ENCODE results near the gene PWWP2A. TPM values are rescaled to one million over a fixed set of nuclear protein-coding genes. Genes with fewer than 3 reads are reported as not detected.
A peak's percentile ranks its signal among the peaks of the same experiment; 100 is the strongest.
"Not testable (repeated sequence)": the region's sequence is repeated elsewhere in the genome, so short reads cannot be mapped to it uniquely, and the experiment has no call there.

Gene PWWP2A, protein sequence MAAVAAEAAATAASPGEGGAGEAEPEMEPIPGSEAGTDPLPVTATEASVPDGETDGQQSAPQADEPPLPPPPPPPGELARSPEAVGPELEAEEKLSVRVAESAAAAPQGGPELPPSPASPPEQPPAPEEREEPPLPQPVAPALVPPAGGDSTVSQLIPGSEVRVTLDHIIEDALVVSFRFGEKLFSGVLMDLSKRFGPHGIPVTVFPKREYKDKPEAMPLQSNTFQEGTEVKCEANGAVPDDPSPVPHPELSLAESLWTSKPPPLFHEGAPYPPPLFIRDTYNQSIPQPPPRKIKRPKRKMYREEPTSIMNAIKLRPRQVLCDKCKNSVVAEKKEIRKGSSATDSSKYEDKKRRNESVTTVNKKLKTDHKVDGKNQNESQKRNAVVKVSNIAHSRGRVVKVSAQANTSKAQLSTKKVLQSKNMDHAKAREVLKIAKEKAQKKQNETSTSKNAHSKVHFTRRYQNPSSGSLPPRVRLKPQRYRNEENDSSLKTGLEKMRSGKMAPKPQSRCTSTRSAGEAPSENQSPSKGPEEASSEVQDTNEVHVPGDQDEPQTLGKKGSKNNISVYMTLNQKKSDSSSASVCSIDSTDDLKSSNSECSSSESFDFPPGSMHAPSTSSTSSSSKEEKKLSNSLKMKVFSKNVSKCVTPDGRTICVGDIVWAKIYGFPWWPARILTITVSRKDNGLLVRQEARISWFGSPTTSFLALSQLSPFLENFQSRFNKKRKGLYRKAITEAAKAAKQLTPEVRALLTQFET
- total RNA-seq, result 10 to 100 TPM; 21.0 to 24.1 TPM

DNA sequence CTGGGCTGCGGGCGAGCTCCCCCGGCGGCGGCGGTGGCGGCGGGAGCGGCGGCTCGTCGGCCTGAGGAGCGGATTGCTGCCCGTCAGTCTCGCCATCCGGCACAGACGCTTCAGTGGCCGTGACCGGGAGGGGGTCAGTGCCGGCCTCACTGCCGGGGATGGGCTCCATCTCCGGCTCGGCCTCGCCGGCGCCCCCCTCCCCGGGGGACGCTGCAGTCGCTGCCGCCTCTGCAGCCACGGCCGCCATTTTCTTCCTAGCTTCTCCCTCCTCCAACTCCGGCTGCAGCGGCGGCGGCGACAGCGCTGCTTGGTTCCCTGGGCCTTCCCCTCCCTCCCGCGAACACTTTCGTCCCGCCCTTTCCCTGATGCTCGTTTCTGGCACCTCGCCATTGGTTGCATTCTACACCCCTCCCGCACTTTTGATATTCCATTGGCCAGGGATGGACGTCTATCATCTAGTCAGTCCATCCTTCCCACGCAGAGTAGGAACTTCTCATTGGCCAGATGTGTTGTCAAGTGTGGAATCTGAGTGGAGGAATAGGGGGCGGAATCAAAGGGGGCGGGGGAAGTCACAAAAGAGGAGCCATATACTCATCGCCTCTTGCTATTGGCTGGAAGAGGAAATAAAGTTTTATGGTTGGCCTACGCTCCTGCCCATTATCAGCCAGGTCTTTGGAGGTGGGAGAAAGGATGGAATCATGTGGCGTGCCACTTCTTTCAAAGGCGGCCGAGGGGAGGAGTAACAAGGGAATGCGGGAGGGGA is at the start of gene PWWP2A:
PWWP2A (minus strand) TSS at position 309 of the 763 bp plus-strand sequence; CDS start at position 247, 62 bp downstream.
- no peaks in the 10 kb centered on the region for H3K27me3 Mint-ChIP-seq
- H3K9me3 Mint-ChIP-seq (ENCODE audit: low read depth), result no peaks in the 10 kb centered on the region
- H3K27ac Mint-ChIP-seq, result peak within 1 kb of the TSS; percentile 88
- peak within 1 kb of the TSS; percentile 82 for H3K4me3 Mint-ChIP-seq
- H3K4me1 Mint-ChIP-seq, result peaks cover 18% of the 10 kb centered on the region
- CTCF ChIA-PET, result interaction anchor here (1.5 kb wide), 1 partner anchor 98 kb away, joined by 12 read pairs; no protein-coding TSS in a partner anchor
- peaks cover 10% of the 10 kb centered on the region for H3K36me3 Mint-ChIP-seq
- ATAC-seq (peak; percentile 97), DNase-seq (peak; percentile 98)

DNA sequence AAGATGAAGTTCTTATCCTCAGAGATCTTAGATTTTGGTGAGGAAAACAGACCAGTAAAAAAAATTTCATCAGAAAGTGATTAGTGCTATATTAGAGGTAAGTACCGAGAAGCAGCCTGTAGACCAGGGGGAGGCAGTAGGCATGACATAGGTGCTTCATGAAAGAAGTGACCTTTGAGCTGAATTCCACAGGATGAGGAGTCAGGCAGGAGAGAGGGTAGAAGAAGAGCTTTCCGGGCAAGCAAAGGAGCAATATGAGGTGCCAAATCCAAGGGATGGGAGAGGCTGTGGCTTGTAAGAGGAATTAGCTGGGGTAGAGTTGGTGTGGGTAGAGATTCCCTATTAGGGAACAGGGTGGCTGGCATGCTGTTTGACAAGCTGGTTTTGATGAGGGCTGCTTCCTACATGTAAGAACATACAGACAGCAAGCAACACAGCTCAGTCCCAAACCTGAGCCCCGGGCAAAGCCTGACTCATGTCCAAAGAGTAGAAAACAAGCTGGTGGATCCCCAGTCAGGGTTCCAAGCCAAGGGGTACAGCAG is 48.4 kb upstream of the PWWP2A start:
- ATAC-seq, result no peak
- H3K27me3 Mint-ChIP-seq, result peaks cover 24% of the 10 kb centered on the region

DNA sequence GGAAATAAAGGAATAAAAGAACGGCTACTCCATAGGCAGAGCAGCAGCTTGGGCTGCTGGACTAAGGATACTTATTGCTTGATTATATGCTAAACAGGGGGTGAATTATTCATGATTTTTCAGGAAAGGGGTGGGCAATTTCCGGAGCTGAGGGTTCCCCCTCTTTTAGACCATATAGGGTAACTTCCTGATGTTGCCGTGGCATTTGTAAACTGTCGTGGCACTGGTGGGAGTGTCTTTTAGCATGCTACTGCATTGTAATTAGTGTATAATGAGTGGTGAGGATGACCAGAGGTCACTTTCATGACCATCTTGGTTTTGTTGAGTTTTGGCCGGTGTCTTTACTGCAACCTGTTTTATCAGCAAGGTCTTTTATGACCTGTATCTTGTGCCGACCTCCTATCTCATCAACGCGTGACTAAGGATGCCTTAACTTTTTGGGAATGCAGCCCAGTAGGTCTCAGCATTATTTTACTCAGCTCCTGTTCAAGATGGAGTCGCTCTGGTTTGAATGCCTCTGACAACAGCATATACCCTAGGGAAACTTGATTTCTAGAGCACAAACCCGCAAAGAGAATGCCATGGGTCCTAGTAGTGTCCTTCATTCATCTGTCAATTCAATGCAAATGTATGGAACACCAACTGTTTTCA is 47.8 kb upstream of the PWWP2A start:
- Mint-ChIP-seq H3K27me3 (peaks cover 24% of the 10 kb centered on the region), H3K27ac (no peak overlapping the region), H3K36me3 (no peaks in the 10 kb centered on the region), H3K9me3 (ENCODE audit: low read depth) (no peaks in the 10 kb centered on the region), H3K4me3 (no peak overlapping the region), H3K4me1 (peaks cover 4% of the 10 kb centered on the region)
- DNase-seq (no peak), ATAC-seq (no peak)
- CTCF ChIA-PET, result no interaction called here

More for the DNA sequence above, 48.4 kb upstream of the PWWP2A start:
- peaks cover 4% of the 10 kb centered on the region for H3K4me1 Mint-ChIP-seq
- CTCF ChIA-PET, result no interaction called here
- no peak overlapping the region for H3K4me3 Mint-ChIP-seq
- no peaks in the 10 kb centered on the region for H3K9me3 Mint-ChIP-seq (ENCODE audit: low read depth)
- DNase-seq, result no peak
- no peaks in the 10 kb centered on the region for H3K36me3 Mint-ChIP-seq
- H3K27ac Mint-ChIP-seq, result no peak overlapping the region

DNA sequence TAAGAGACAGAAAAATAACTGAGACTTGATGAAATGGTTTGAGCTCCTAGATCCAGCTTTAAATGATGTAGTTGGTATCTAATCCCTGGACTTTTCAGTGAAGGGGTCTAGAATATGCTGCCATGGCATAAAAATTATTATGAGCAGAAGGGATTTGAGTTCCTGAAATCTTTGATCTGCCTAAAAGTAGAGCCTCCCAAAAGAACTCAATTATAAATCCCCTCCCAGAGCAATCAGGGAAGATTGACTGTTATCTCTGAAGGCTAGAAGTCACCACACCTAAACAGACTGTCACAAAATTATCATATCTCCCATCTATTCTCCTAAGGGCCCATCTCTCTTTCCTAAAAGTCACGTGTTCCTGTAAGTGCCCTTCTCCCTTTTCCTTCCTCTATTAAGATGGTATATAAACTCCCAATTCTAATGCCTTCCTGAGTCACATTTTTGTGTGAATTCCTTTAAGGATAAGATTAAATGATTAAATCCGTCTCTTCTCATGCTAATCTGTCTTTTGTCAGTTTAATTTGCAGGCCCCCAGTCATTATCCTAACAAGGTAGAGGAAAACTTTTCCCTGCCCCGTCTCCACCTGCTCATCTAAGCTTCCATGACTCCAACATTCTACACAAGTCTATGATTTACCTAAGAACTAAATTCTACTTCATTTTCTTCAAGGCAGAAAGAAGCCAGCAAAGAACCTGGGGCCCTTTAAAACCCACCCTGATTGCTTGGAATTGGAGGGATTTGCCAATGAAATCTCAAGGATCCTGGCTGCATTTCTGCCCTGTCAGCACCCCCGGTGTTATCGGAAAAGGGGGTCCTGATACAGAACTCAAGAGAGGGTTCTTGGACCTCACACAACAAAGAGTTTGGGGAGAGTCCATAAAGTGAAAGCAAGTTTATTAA is 47.1 kb upstream of the PWWP2A start:
- no peaks in the 10 kb centered on the region for H3K9me3 Mint-ChIP-seq (ENCODE audit: low read depth)
- CTCF ChIA-PET, result no interaction called here
- DNase-seq, result no peak
- H3K4me3 Mint-ChIP-seq, result no peak overlapping the region
- ATAC-seq, result no peak
- peaks cover 24% of the 10 kb centered on the region for H3K27me3 Mint-ChIP-seq
- no peak overlapping the region for H3K27ac Mint-ChIP-seq
- peaks cover 4% of the 10 kb centered on the region for H3K4me1 Mint-ChIP-seq
- no peaks in the 10 kb centered on the region for H3K36me3 Mint-ChIP-seq

DNA sequence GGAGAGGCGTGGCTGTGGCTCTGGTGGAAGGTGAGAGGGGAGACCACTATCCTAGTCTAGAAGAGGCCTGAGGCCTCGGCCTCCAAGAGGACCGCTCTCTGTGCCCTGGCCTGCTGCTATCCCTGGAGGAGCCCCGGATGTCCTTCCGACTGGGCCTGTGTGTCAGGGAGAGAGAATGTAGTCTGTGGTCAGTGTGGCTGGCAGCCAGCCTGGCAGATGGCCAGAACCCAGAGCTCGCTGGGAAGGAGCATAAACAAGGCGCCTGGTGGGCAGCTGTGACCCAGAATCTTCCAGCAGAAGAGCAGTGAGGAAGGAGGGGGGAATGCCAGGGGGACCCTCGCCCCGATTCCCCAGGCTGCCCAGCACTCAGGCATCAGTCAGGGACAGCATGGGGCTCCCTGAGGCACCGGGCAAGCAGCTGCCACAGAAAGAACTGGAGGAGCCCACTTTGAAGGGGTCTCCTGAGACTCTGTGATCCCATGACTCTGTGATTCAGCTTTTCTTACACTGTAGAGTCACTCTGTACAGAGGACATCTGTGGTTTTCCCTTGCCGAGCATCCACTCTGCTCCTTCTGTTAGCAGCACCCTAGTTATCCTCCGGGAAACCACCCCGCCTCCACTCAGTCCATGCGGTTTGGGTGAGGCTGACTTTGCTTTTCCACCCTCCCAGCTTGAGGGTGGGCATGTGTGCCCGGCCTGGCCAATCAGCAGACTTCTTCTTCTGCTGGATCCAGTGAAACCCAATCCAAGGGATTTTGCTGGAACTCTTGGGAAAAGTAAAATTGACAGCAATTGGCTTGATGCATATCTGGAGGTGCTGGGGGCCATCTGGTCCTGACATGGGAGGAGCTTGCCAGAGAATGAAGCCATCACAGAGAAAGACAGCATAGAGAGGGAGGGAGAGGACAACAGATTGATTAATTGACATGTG is 46.2 kb upstream of the PWWP2A start:
- peaks cover 4% of the 10 kb centered on the region for H3K4me1 Mint-ChIP-seq
- H3K36me3 Mint-ChIP-seq, result no peaks in the 10 kb centered on the region
- H3K27me3 Mint-ChIP-seq, result peaks cover 24% of the 10 kb centered on the region
- no peak overlapping the region for H3K27ac Mint-ChIP-seq
- CTCF ChIA-PET, result no interaction called here
- no peaks in the 10 kb centered on the region for H3K9me3 Mint-ChIP-seq (ENCODE audit: low read depth)
- no peak overlapping the region for H3K4me3 Mint-ChIP-seq
- DNase-seq (no peak), ATAC-seq (no peak)

DNA sequence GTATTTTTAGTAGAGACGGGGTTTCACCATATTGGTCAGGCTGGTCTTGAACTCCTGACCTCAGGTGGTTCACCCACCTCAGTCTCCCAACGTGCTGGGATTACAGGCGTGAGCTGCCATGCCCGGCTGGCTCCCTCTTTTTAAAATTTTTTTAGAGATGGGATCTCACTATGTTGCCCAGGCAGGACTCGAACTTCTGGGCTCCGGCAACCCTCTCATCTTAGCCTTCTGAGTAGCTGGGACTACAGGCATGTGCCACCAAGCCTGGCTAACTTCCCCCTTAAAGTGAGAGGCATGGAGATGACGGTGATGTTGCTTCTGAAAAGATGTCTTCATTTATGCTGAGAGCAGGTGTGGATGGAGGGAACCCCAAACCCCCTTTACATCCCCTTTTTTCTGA is 43.7 kb upstream of the PWWP2A start:
- Mint-ChIP-seq H3K4me3 (no peak overlapping the region), H3K9me3 (ENCODE audit: low read depth) (no peaks in the 10 kb centered on the region), H3K36me3 (no peaks in the 10 kb centered on the region), H3K27me3 (peaks cover 20% of the 10 kb centered on the region), H3K4me1 (peaks cover 4% of the 10 kb centered on the region), H3K27ac (no peak overlapping the region)
- DNase-seq (no peak), ATAC-seq (no peak)
- CTCF ChIA-PET, result no interaction called here

DNA sequence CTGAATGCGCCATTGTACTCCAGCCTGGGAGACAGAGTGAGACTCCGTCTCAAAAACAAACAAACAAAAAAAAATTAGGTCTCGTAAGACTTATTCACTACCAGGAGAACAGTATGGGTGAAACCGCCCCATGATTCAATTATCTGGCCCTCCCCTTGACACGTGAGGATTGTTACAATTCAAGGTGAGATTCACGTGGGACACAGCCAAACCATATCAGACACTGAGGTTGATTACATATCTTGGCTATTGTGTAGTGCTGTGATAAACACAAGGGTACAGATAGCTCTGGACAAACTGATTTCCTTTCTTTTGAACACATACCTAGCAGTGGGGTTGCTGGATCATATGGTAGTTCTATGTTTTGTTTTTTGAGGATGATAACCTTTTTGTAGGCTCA is 42.4 kb upstream of the PWWP2A start:
- DNase-seq (no peak), ATAC-seq (no peak)
- Mint-ChIP-seq H3K27me3 (peaks cover 13% of the 10 kb centered on the region), H3K9me3 (ENCODE audit: low read depth) (no peaks in the 10 kb centered on the region), H3K4me3 (no peak overlapping the region), H3K36me3 (no peaks in the 10 kb centered on the region), H3K4me1 (peaks cover 4% of the 10 kb centered on the region), H3K27ac (no peak overlapping the region)
- CTCF ChIA-PET, result no interaction called here

DNA sequence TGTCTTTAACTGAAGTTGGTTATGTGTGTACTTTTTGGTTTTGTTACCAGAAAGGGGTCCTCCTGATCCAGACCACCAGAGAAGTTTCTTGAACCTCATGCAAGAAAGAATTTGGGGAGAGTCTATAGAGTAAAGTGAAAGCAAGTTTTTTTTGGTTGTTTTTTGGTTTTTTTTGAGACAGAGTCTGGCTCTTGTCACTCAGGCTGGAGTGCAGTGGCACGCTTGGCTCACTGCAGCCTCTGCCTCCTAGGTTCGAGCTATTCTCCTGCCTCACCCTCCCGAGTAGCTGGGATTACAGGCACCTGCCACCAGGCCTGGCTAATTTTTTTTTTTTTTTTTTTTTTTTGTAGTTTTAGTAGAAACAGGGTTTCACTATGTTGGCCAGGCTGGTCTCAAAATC is 41.6 kb upstream of the PWWP2A start:
- H3K36me3 Mint-ChIP-seq; H3K4me3 Mint-ChIP-seq; H3K27ac Mint-ChIP-seq; DNase-seq; ATAC-seq; H3K9me3 Mint-ChIP-seq (ENCODE audit: low read depth); H3K4me1 Mint-ChIP-seq: not testable (repeated sequence)
- peaks cover 10% of the 10 kb centered on the region for H3K27me3 Mint-ChIP-seq
- CTCF ChIA-PET, result interaction anchor here (0.6 kb wide), 1 partner anchor 134 kb away, joined by 3 read pairs; no protein-coding TSS in a partner anchor

DNA sequence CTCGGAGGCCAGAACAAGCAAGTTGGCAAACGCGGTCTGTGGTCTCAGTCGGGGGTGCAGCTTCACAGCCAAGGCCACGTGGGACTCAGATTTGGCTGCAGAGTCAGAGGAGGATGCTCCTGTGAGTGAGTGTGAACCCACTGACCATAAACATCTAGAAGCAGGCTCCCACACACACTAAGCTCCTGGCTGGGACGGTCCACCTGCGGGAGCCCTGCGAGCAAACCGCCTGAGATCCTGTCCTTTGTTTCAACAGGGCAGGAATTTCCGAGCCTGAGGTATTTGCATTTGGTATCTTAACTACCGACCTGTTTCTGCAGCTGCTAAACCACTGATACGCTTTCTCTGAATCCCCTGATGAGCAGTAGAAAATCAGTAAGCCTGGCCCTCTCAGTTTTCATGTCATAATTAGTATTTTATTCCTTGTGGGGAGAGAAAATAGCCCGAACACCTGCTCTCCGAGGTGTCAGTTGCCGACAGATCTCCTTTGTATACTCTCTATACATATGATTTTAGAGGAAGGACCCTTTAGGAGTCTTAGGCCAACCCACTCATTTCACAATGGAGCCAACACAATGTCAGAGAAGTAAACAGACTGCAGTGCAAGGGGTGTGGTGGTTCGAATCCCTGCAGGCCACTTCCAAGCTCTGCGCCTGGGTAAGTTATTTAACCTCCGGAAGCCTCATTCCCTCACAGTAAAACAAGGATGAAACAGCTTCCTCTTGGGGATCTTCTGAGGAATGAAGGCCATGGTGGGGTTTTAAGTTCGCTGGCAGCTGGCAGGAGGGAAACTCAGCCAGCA is 40.9 kb upstream of the PWWP2A start:
- no peak for DNase-seq
- Mint-ChIP-seq H3K4me3 (no peak overlapping the region), H3K36me3 (no peaks in the 10 kb centered on the region), H3K9me3 (ENCODE audit: low read depth) (no peaks in the 10 kb centered on the region), H3K27ac (no peak overlapping the region), H3K4me1 (no peaks in the 10 kb centered on the region), H3K27me3 (peaks cover 6% of the 10 kb centered on the region)
- ATAC-seq, result no peak
- CTCF ChIA-PET, result interaction anchor here (0.6 kb wide), 1 partner anchor 134 kb away, joined by 3 read pairs; no protein-coding TSS in a partner anchor

DNA sequence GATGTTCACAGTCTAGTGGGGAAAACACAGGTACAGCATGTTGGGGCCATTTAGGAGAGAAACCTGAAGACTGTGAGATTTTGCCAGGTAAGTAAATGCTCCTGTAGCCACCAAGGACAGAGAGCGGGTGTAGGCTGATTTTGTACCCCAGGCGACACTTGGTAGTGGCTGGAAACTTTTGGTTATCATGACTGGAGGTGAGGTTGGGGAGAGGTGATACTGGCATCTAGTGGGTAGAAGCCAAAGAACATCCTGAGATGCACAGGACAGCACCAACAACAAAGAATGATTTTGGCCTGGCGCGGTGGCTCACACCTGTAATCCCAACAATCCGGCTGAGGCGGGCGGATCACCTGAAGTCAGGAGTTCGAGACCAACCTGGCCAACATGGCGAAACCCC is 38.8 kb upstream of the PWWP2A start:
- no peaks in the 10 kb centered on the region for H3K4me1 Mint-ChIP-seq
- no peak overlapping the region for H3K27ac Mint-ChIP-seq
- H3K36me3 Mint-ChIP-seq, result no peaks in the 10 kb centered on the region
- no peaks in the 10 kb centered on the region for H3K9me3 Mint-ChIP-seq (ENCODE audit: low read depth)
- H3K4me3 Mint-ChIP-seq, result no peak overlapping the region
- DNase-seq (no peak), ATAC-seq (no peak)
- CTCF ChIA-PET, result no interaction called here
- peaks cover 8% of the 10 kb centered on the region for H3K27me3 Mint-ChIP-seq
